ENCODE data around the gene TNNT2. TPM values are rescaled to one million over a fixed set of nuclear protein-coding genes. Genes with fewer than 3 reads are reported as not detected.

Gene TNNT2
- total and polyA plus RNA-seq, 11 donors: 5,987 to 28,496 (median 7,745) TPM

GRCh38 chr1:201357211-201357610 is 20.3 kb downstream of the TNNT2 start:
- no peaks in the 10 kb centered on the region for H3K27me3 ChIP-seq
- no peak for TF ChIP-seq CTCF (IDR thresholded peaks at IDR 0.05)
- peak in 1 of 2 donors; percentile 55 for TF ChIP-seq POLR2A (IDR thresholded peaks at IDR 0.05)
- peaks cover 0 to 12% (median 0%) of the 10 kb centered on the region in 12 donors for H3K4me1 ChIP-seq
- H3K27ac ChIP-seq: peak overlapping the region in 4 of 12 donors; percentile 6 to 60 (median 40)
- H3K9me3 ChIP-seq: no peaks in the 10 kb centered on the region
- DNase-seq (peak in 3 of 5 donors; percentile 73 to 76 (median 75)), ATAC-seq (peak; percentile 25 to 36 (median 28))
- WGBS, 4 donors: 42 to 74% (median 61%) methylated on average over 7 to 8 of the region's 8 CpGs
- no peak overlapping the region for H3K4me3 ChIP-seq
- H3K36me3 ChIP-seq: peaks cover 0 to 37% (median 24%) of the 10 kb centered on the region in 9 donors
- intact Hi-C loops (cut with DNase I): loop anchor here in 1 of 10 donors (5.0 kb wide), 1 partner anchor 55 kb away; no protein-coding TSS in a partner anchor

GRCh38 chr1:201356701-201357100 is 20.8 kb downstream of the TNNT2 start:
- Histone ChIP-seq H3K4me1 (peaks cover 0 to 12% (median 0%) of the 10 kb centered on the region in 12 donors), H3K9me3 (no peaks in the 10 kb centered on the region), H3K27me3 (no peaks in the 10 kb centered on the region), H3K27ac (peak overlapping the region in 3 of 12 donors; percentile 6 to 24 (median 9)), H3K36me3 (peaks cover 0 to 32% (median 22%) of the 10 kb centered on the region in 9 donors), H3K4me3 (no peak overlapping the region)
- TF ChIP-seq CTCF (IDR thresholded peaks at IDR 0.05): no peak
- TF ChIP-seq POLR2A (IDR thresholded peaks at IDR 0.05): peak in 1 of 2 donors; percentile 33
- WGBS, 4 donors: 58 to 72% (median 67%) methylated on average over 10 to 11 of the region's 11 CpGs
- ATAC-seq (peak; percentile 2 to 11 (median 8)), DNase-seq (peak in 2 of 5 donors; percentile 20 to 50)
- intact Hi-C loops (cut with DNase I): loop anchor here in 1 of 10 donors (5.0 kb wide), 1 partner anchor 56 kb away; no protein-coding TSS in a partner anchor

GRCh38 chr1:201356236-201356635 is 21.2 kb downstream of the TNNT2 start:
- intact Hi-C loops (cut with DNase I): loop anchor here in 1 of 10 donors (5.0 kb wide), 1 partner anchor 56 kb away; no protein-coding TSS in a partner anchor

More at GRCh38 chr1:201356236-201356635, 21.2 kb downstream of the TNNT2 start:
- peak in 2 of 5 donors; percentile 11 to 38 for DNase-seq
- Histone ChIP-seq H3K27me3 (no peaks in the 10 kb centered on the region), H3K4me1 (peaks cover 0 to 12% (median 0%) of the 10 kb centered on the region in 12 donors), H3K9me3 (no peaks in the 10 kb centered on the region), H3K4me3 (no peak overlapping the region), H3K36me3 (peaks cover 0 to 28% (median 22%) of the 10 kb centered on the region in 9 donors), H3K27ac (peak overlapping the region in 2 of 12 donors; percentile 6 to 9)
- 79 to 85% (median 84%) methylated on average over 4 to 5 of the region's 5 CpGs for WGBS, 4 donors
- TF ChIP-seq POLR2A (IDR thresholded peaks at IDR 0.05) (no peak), CTCF (IDR thresholded peaks at IDR 0.05) (no peak)
- peak; percentile 1 to 10 (median 4) for ATAC-seq
